Activated CD4-positive, CD25-positive, alpha-beta regulatory T cell (primary cell): ENCODE measurements around the gene ERCC2.
"Not testable (repeated sequence)": the region's sequence is repeated elsewhere in the genome, so short reads cannot be mapped to it uniquely, and the experiment has no call there.

ENCODE experiments used
- DNase-seq, 4 experiments: peaks; one replicate each; lab custom pipeline; 2025; lab: John Stamatoyannopoulos, UW

The ERCC2 gene

DNA sequence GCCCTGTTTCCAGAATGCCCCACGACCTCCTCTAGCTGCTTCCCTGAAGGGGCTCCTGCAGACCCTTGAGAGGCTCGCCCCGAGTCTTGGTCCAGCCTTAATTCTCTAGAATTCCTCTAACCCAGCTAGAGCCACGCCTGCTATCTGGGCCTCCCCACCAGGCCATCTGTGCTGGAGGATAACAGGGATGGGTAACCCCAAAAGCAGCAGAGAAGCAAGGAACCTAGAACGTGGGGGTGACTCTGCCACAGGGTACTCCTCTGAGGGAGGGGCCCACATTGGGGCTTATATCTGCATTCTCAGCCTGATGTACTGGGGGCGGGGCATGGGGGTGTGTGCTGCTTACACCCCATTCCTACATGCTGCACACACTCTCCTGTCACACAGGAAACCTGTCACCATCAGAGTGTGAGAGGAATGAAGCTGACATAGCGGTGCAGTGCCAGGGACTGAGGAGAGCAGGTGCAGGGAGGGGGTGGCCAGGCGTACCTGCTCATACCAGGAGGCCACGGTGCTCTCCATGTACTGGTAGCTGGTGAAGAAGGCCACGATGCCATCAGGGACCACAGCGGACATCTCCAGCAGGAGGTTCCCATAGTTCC, 16.0 kb downstream of the ERCC2 start:
- DNase-seq, result no peak

DNA sequence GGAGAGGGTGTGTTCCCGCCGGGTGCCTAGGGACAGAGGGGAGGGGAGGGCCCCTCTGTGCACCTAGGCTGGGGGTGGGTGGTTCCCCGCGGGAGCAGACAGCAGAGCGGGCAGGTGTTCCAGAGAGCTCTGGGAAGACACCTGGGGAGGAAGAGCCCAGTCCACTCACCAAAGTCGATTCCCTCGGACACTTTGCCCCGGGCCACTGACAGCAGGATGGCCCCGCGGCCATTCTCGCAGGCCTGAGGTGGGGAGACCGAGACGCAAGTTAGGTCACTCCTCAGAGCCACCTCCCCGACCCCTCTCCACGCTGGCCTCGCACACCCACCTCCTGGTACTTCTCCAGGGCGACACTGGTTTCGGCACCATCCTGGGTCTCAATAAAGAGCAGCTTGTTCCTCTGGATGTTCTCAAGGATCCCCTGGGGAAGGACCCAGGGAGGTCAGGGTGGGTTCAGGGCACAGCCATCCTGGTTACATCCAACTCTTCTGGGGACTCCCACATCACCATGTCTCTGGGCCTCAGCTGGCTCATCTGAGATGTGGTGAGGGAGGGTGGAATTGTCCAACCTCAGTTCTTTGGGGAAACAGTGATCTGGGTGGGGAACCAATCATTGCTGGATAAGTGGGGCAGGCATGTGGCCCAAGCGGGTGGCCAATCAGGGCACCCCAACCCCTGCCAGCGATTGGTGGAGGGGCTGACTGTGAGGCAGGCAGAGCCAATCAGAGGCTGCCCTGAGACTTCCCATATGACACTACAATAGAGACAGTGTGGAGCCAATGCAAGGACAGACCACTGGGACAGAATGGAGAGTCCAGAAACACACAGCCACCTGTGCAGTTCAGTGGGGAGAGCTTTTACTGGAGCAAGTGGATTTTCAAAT, 17.2 kb downstream of the ERCC2 start:
- no peak for DNase-seq

DNA sequence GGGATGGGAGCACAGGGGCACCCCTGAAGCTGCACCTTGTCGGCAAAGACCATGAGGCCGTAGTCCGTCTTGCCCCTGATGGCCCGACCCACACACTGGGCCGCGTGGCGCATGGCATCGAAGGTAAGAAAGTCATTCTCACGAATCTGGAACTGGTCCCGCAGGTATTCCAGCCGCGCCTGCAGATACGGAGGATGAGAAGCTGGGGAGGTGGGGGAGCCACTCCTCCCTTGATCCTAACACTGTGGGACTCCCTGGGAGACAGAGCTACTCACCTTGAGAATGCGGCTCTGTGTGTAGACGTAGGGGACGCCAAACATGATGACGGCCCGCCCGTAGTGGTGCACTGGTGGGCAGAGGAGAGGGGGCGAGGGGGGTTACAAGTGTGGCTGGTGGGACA, 17.9 kb downstream of the ERCC2 start:
- no peak for DNase-seq

DNA sequence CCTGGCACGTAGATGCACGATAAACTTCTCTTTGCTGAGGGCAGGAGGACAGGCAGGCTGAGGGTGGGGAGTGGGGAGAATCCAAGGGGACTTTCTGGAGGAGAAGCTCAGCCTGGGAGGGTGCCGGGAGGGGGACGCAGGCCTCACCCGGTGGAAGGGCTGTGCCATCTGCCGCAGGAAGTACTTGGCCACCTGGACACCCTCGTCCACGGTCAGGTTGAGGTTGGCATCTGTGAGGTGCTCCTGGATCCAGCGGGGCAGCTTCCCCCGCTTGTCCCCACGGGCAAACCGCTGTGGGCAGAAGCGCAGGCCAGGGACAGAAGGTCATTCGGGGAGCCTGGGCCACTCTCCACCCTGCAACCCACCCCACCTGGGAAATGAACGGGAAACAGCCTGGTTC, 18.3 kb downstream of the ERCC2 start:
- DNase-seq, result no peak

DNA sequence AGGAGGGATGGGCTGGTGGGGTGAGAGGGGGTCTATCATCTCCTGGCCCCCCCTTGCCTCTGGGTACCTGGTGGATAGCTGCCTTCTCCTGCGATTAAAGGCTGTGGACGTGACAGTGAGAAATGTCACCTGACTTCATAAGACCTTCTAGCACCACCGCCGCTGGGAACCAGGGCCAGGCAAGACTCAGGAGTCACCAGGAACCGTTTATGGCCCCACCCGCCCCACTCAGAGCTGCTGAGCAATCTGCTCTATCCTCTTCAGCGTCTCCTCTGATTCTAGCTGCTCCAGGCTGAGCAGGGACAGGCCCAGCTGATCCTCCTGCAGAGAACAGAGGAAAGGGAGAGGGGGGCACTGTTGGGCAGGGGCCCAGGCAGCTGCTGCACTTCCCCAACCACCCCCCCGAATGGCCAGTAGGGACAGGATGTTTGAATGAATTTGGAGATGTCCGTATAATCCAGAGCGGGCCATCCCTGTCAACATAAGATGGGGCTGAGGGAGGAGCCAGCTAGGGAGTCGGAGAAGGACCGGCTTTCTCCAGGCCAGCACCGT, 18.9 kb downstream of the ERCC2 start:
- no peak for DNase-seq

DNA sequence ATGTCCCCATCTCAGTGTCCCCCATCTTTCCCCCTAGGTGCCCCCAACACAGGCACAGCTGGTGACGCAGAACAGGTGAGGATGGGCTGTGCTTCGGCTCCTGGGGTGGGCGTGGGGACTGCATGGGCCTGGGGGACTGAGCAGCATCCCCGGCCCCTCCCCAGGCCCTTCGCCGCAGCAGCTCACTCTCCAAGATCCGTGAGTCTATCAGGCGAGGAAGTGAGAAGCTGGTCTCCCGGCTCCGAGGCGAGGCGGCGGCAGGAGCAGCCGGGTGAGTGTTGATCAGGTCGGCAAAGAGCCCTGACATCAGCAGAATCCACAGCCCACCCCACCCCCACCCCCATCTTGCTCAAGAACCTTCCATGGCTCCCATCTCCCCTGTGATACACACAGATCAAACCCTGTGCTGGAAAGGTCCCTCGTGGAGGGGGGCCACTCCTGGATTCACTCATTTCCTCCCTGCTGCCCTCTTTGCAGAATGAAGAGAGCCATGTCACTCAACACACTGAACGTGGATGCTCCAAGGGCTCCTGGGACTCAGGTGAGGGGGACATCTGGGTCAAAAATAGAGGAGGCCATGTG, 19.8 kb downstream of the ERCC2 start:
- no peak for DNase-seq

DNA sequence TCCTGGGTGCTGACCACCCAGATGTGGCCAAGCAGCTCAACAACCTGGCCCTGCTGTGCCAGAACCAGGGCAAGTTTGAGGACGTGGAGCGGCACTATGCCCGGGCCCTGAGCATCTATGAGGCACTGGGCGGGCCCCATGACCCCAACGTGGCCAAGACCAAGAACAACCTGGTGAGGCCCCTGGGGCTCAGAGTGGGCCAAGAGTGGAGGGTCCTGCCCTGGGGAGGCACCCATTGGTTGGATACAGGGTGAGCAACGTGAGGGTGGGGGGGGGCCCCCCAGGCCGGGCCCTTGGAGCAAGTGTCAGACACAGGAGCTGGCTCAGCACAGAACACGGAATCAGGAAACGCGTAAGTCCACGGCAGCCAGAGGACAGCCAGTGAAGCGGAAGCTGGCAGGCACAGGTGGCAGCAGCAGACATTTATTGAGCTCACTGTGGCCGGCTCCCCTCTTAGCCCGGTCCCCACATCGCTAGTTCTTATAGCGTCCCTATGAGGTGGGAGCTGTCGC, 20.9 kb downstream of the ERCC2 start:
- no peak for DNase-seq

DNA sequence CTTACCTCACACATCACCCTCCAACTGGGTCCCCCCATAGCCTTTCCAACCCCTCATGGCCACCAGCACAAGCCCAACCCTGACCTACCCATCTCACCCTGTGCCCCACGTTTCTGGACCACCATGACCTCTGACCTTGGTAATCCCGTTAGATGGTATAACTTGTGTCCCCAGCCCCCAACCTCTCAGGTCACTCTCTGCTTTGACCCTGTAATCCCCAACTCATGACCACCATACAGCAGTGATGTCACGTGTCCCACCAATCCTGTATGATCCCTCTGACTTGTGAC, 21.3 kb downstream of the ERCC2 start:
- no peak for DNase-seq

DNA sequence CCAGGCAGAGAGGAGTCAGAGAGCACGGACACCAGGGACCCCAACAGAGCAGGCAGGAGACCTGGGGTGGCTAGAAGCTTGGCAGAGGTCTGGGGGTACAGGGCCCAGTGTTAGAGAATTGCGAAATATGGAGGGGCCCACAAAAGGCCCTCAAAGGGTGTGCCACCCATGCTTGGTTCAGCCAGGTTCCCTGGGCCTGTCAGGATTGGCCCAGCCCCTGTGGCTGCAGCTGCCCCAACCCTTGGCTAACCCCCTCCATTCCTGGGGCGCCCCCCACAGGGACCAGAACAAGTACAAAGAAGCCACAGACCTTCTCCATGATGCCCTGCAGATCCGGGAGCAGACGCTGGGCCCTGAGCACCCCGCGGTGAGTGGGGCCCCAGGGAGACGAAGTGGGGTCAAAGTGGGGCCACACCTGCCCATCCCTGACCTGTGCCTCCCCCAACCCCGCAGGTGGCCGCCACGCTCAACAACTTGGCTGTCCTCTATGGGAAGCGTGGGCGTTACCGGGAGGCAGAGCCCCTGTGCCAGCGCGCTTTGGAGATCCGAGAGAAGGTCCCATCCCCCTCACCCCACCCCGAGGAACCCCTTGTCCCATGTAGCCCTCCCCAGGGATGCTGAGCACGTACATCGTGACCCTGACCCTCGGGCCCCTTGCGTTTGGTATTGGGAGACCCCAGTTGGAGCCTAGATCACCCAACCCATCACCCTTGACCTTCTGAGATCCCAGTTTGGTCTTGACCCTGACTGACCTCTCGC, 21.8 kb downstream of the ERCC2 start:
- no peak for DNase-seq

DNA sequence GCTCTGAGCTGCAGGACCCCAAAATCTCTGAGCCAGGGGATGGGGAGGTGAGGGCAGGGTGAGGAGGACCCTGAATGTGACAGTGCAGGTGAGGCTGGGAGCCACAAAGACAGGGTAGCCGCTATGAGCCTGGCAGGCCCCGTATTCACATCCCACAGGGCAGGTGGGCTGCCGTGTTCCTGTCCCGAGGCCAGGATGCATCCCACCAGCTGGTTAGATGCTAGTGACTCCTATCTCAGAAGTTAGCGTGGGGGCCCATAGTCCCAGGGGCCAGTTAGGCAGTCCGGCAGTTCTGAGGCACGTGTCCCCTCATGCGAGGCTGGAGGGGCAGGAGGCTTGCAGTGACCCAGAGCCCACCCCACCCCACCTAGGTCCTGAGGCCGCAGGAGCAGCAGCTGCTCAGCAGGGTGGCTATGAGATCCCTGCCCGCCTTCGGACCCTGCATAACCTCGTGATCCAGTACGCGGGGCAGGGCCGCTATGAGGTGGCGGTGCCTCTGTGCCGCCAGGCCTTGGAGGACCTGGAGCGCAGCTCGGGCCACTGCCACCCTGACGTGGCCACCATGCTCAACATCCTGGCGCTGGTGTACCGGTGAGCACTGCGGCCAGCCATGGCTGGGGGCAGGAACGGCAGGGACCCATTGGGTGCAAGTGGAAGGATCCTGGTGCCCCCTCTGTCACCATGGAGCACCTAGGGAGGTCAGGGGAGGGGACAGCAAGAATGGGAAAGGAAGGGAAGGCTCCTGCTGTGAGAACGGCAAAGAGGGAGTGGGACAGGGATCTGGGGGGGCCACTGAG, 22.6 kb downstream of the ERCC2 start:
- no peak for DNase-seq

DNA sequence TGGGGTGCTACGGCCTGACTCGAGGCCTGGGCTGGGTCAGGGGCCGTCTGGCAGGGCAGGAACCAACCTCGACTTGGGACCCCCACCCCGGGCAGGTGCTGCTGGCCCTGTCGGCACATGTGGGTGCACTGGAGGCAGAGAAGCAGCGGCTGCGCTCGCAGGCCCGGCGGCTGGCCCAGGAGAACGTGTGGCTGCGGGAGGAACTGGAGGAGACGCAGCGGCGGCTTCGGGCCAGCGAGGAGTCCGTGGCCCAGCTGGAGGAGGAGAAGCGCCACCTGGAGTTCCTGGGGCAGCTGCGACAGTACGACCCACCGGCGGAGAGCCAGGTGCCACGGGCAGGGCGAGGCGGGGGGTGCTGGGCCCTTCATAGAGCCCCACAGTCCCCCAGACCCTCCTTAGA, 23.9 kb downstream of the ERCC2 start:
- DNase-seq, result no peak

DNA sequence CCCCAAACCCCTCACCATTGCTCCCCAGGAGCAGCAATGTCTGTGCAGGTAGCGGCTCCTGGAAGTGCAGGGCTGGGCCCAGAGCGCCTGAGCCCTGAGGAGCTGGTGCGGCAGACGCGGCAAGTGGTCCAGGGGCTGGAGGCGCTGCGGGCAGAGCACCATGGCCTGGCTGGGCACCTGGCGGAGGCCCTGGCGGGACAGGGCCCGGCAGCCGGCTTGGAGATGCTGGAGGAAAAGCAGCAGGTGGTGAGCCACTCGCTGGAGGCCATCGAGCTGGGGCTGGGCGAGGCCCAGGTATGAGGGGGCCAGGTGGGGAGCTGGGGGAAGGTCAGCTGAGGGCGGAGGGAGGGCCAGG, 24.9 kb downstream of the ERCC2 start:
- no peak for DNase-seq

DNA sequence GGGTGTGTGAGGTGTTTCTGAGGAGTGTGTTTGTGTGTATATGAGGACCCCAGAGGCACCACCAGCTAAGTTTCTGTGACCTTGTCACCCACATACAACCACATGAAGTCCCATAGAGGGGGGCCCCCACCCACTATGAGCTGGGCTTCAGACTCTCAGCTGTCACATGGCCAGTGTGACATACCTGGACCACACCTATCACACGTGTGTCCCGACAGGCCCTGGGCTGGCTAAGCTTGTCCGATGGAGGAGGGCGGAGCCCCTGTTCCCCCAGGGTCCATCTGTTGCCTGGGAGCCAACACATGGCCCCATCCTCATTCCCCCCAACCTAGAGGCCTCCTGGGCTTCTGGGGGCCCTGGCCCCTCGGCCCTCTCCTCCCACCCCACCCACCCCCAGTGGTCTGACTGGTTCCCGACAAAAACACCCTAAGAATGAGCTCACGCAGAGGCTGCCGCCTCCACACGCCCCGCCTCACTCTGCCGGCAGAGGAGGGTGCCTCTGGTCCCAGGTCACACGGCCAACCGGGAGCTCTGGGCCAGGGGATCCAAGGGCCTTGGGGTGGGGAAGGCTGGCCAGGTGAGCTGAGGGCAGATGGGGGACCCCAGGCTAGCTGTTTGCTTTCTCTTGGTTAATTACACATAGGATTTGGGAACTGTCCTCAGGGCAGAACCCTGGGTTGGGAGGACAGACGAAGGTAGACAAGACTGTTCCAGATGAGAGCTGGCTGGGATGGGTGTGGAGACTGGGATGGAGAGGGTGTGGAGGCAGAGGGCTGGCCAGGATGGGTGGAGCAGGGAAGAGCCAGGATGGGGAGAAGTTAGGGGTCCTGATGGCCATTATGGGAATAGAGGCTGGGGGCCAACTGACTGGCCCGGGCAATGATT, 25.5 kb downstream of the ERCC2 start:
- no peak for DNase-seq

DNA sequence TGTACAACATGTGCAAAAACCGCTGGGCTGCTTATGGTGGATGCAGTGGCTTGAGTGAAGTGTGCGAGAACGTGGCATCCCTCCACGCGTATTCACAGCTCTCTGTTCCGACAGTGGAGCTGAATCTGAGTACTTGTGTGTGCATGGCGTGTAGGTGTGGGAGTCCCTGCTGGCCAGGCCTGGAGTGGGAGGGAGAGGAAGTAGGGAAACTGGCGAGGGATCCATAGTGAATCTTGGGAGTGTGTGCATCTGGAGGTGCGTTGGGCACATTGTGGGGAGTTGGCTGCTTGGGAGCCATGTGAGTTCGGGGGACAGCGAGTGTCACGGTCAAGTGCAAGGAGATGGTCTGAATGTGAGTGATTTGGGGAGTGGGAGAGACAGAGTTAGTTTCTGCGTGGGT, 27.5 kb downstream of the ERCC2 start:
- DNase-seq, result no peak

DNA sequence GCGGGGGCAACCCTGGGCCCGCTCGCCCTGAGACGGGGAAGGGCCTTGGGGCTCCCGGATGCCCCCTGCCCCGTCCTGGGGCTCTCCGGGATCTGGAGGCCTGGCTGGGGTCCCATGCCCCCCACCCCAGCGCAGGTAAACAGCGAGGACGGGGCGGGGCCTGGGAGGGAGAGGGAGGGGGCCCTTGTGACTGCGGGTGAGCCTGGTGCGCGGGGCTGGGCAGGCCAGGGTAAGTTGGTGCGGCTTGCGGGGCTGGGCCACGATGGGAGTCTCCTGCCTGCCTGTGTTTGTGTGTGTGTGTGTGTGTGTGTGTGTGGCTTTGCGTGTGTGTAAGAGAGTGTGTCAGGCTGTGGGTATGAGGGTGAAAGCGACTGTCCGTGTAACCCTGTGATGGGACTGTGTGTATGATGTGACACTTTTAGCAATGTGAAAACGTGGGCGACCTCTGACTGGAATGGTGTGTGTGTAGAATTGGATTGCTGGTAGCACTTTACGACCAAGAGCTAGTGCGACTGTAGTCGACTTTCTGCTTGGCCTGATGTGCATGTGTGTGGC, 29.4 kb downstream of the ERCC2 start:
- no peak for DNase-seq

DNA sequence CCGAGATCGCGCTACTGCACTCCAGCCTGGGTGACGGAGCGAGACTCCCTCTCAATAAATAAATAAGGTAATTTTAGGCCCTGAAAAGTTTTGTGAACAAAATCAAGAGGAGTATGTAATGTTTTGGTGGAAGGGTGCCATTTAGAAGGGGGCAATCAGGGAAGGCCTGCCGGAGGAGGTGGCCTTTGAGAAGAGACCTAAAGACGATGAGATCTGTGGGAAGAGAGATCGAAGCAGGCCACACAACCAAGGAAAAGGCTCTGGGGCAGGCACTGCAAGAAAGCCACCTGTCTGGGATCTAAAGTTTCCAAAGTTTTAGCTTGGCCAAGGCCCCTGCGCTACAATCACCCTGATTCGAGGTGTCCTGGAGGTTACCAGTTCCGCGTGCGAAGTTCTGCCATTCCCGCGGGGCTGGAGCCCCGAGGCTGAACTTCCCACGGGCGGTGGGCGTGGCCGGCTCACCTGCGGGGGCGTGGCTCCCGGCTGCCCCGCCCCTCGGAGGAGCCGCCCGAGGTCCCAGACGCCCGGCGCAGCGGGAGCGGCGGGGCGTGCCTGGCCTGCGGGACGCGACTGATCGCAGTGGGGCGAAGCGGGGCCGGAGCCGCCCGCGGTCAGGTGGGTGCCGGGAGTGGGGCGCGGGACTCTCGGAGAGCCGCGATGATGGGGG, 30.0 kb downstream of the ERCC2 start, which contains the start of gene KLC3:
Gene KLC3 (plus strand): TSS at position 519 of the 667 bp plus-strand sequence. CDS start 4,792 bp downstream, outside the sequence.
- peak in 1 of 4 experiments; percentile 10 for DNase-seq

DNA sequence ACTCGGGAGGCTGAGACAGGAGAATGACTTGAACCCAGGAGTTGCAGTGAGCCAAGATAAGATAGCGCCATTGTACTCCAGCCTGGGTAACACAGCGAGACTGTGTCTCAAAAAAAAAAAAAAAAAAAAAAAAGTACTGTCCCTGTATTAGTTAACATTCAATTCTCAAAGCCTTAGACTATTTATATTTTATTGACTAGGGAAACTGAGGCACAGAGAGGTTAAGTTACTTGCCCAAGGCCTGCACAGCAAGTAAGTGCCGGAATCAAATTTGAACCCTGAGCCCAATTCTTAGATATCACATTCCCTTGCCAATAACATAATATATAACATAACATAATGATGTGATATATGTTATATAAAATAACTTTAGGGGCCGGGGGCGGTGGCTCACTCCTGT, 30.7 kb downstream of the ERCC2 start:
- DNase-seq, result no peak

DNA sequence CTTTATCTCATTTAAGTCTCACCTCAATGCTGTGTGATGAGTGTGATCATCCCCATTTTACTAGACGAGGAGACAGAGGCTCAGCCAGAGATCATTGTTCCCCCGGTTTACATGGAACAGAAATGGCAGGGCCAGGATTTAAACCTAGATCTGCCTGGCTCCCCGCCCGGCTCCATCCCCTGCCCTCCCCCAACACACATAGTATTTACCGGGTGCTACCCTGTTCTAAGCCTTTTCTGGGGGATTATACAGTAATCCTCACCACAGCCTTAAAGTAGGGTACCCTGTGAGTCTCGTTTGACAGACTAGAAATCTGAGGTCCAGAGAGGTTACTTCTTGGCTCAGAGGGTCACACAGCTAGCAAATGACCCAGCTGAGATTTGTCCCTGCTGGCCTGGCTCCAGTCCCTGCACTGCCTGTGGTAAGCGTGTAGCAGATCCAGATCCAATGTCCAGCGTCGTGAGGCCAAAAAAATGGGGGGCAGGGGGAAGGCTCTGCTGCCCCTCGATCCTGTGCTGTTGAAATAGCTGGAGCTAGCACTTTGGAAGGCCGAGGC, 33.6 kb downstream of the ERCC2 start:
- DNase-seq, result no peak

DNA sequence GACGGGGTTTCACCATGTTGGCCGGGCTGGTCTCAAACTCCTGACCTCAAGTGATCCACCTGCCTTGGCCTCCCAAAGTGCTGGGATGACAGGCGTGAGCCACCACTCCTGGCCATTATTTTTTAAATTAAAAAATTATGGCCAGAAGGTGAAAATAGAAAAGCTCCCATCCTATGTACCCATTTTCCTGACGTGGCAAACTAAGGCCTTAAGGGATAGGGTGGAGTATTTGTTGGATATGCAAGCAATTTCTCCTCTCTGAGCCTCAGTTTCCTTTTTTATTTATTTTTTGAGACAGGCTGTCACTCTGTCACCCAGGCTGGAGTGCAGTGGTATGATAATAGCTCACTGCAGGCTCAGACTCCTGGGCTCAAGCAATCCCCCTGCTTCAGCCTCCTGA, 35.5 kb downstream of the ERCC2 start:
- DNase-seq, result not testable (repeated sequence)
